Kidney (tissue), 14 donors: Measurements from ENCODE around the gene BICC1. TPM values are rescaled to one million over a fixed set of nuclear protein-coding genes. Genes with fewer than 3 reads are reported as not detected.
A peak's percentile ranks its signal among the peaks of the same experiment; 100 is the strongest.

Experiments used
- DNase-seq, 5 donors: peaks; one replicate each; pipeline ENCODE4 v3.0.0-alpha.2; 2013 to 2020
- FAIRE-seq: peaks from 2 replicates; lab custom pipeline; 2012; peaks lifted over from hg19 to GRCh38; lab: Jason Lieb, UNC
- H3K27ac ChIP-seq, 2 donors: one replicate each; pipeline ENCODE4 v1.7.0; 2013; ENCODE audit warnings: low read depth in 2 of 2, low read length in 2 of 2, inconsistent platforms in 1 of 2
- H3K27me3 ChIP-seq: one replicate; pipeline ENCODE4 v1.7.1; 2013; ENCODE audit warnings: low read length, inconsistent platforms; ENCODE audit not compliant: control insufficient read depth, insufficient read depth
- H3K36me3 ChIP-seq, 3 donors: one replicate each; pipeline versions ENCODE4 v1.7.0 to v1.7.1; 2013; ENCODE audit warnings: low read length in 3 of 3, control low read depth in 1 of 3, inconsistent platforms in 1 of 3; ENCODE audit not compliant: insufficient read depth in 3 of 3, control insufficient read depth in 2 of 3
- H3K4me1 ChIP-seq, 3 donors: one replicate each; pipeline versions ENCODE4 v1.7.0 to v1.7.1; 2013; ENCODE audit warnings: low read length in 3 of 3, inconsistent platforms in 1 of 3, low read depth in 1 of 3; ENCODE audit not compliant: control insufficient read depth in 2 of 3, insufficient read depth in 2 of 3
- H3K4me3 ChIP-seq, 3 donors: one replicate each; pipeline versions ENCODE4 v1.7.0 to v1.8.1; 2013; ENCODE audit warnings: low read length in 3 of 3, control low read depth in 1 of 3, inconsistent platforms in 1 of 3
- H3K9ac ChIP-seq, 3 donors: one replicate each; pipeline versions ENCODE4 v1.7.0 to v1.7.1; 2013; ENCODE audit warnings: low read length in 3 of 3, control low read depth in 1 of 3, inconsistent platforms in 1 of 3
- H3K9me3 ChIP-seq, 3 donors: one replicate each; pipeline versions ENCODE4 v1.7.0 to v1.7.1; 2013; ENCODE audit warnings: low read length in 3 of 3, control low read depth in 1 of 3, inconsistent platforms in 1 of 3; ENCODE audit not compliant: control insufficient read depth in 2 of 3, insufficient read depth in 1 of 3
- intact Hi-C: fragments of 100-400 bp; cut with DNase I; formaldehyde crosslinking; loops from one replicate; pipeline ENCODE4 v1.11.1; 2022
- polyA plus RNA-seq: library from polyadenylated mRNA; stranded (reverse); fragments of 350-450 nt; fragmentation: Illumina TruSeq; extraction: RNeasy Lipid Tissue Mini Kit (QIAGEN cat#74804); gene quantifications from one replicate; pipeline ENCODE4 v1.2.3, GENCODE V29; 2014; ENCODE audit warnings: low read depth, low replicate concordance; ENCODE audit not compliant: insufficient read depth
- total RNA-seq: library from RNA; stranded (reverse); fragmentation: NEBNext Ultra II Directional; extraction: Animal tissue kit (Norgen Biotek cat#: 25700); gene quantifications from one replicate; pipeline ENCODE4 v1.2.1, GENCODE V29; 2021
- TF ChIP-seq, protein P1 (sequence below): IDR thresholded peaks from 3 replicates; pipeline ENCODE4 v1.5.1; 2012; ENCODE audit warnings: mild to moderate bottlenecking, moderate library complexity, borderline replicate concordance; ENCODE audit not compliant: insufficient read depth; ENCODE audit errors: extremely low read depth
- donor health status: control.
- donor health status: control.
- donor health status: control.
- donor health status: control.
- donor health status: control.
- donor health status: DM: yes; HTN: yes; CAD: no.
- donor health status: Normal renal cell carcinoma (clear cell type).

The BICC1 gene
- total and polyA plus RNA-seq, 2 donors from 2014 or later = 21.0 to 136 TPM

- TF ChIP-seq, protein P1, sequence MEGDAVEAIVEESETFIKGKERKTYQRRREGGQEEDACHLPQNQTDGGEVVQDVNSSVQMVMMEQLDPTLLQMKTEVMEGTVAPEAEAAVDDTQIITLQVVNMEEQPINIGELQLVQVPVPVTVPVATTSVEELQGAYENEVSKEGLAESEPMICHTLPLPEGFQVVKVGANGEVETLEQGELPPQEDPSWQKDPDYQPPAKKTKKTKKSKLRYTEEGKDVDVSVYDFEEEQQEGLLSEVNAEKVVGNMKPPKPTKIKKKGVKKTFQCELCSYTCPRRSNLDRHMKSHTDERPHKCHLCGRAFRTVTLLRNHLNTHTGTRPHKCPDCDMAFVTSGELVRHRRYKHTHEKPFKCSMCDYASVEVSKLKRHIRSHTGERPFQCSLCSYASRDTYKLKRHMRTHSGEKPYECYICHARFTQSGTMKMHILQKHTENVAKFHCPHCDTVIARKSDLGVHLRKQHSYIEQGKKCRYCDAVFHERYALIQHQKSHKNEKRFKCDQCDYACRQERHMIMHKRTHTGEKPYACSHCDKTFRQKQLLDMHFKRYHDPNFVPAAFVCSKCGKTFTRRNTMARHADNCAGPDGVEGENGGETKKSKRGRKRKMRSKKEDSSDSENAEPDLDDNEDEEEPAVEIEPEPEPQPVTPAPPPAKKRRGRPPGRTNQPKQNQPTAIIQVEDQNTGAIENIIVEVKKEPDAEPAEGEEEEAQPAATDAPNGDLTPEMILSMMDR = no peak
- H3K36me3 ChIP-seq = no peaks in the 10 kb centered on the region
- H3K4me3 ChIP-seq = peak overlapping the region in 1 of 3 donors; percentile 49
- H3K4me1 ChIP-seq = peaks cover 0 to 11% (median 4%) of the 10 kb centered on the region in 3 donors
- peak overlapping the region in 1 of 3 donors; percentile 48 for H3K9ac ChIP-seq
- DNase-seq (peak in 2 of 5 donors; percentile 11 to 21), FAIRE-seq (no peak)
- intact Hi-C loops = no loop called here
- no peaks in the 10 kb centered on the region for H3K27me3 ChIP-seq
- no peaks in the 10 kb centered on the region for H3K9me3 ChIP-seq
- H3K27ac ChIP-seq = peak overlapping the region in 1 of 2 donors; percentile 61
Observed at GRCh38 chr10:58518775-58519174, 6.1 kb downstream of the BICC1 start.

- Histone ChIP-seq H3K9ac (no peak overlapping the region), H3K4me3 (no peak overlapping the region), H3K9me3 (peaks cover 0 to 12% (median 0%) of the 10 kb centered on the region in 3 donors), H3K27me3 (no peaks in the 10 kb centered on the region), H3K4me1 (no peaks in the 10 kb centered on the region), H3K27ac (no peak overlapping the region), H3K36me3 (no peaks in the 10 kb centered on the region)
- FAIRE-seq (no peak), DNase-seq (no peak)
- TF ChIP-seq, protein P1 = no peak
- intact Hi-C loops = no loop called here
Observed at GRCh38 chr10:58529077-58529728, 16.5 kb downstream of the BICC1 start.

GRCh38 chr10:58531084-58531695, 18.5 kb downstream of the BICC1 start:
- peaks cover 0 to 12% (median 0%) of the 10 kb centered on the region in 3 donors for H3K9me3 ChIP-seq
- peak in 4 of 5 donors; percentile 45 to 56 (median 54) for DNase-seq

More at GRCh38 chr10:58531084-58531695, 18.5 kb downstream of the BICC1 start:
- no peak overlapping the region for H3K27ac ChIP-seq
- no peaks in the 10 kb centered on the region for H3K36me3 ChIP-seq
- no peak overlapping the region for H3K9ac ChIP-seq
- intact Hi-C loops = no loop called here
- no peak overlapping the region for H3K4me3 ChIP-seq
- no peaks in the 10 kb centered on the region for H3K4me1 ChIP-seq
- FAIRE-seq = no peak
- TF ChIP-seq, protein P1 = peak; percentile 55
- H3K27me3 ChIP-seq = no peaks in the 10 kb centered on the region
